ENCODE data around the gene TMEM154. TPM values are rescaled to one million over a fixed set of nuclear protein-coding genes. Genes with fewer than 3 reads are reported as not detected.

Gene TMEM154
- total RNA-seq, 2 experiments from 2014 or later = 12.2 to 17.5 TPM

DNA sequence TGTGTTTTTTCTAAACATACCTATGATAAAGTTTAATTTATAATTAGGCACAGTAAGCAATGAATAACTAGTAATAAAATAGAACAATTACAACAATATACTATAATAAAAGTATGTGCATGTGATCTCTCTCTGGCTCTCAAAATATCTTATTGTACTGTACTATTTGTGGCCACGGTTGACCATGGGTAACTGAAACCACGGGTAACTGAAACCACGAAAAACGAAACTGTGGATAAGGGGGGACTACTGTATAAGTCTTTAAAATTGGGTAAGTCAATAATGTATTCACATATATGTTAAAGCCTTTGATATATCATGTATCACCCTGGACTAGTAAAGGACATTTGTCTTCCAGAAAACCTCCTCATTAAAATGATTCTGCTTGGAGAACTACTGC lies 20.0 kb downstream of the TMEM154 start:
- POLR2A ChIA-PET = no interaction called here
- peaks cover 38% of the 10 kb centered on the region for H3K36me3 Mint-ChIP-seq (ENCODE audit: low read depth)
- CTCF ChIA-PET = interaction anchor here (0.9 kb wide), 1 partner anchor 159 kb away, joined by 3 read pairs; no protein-coding TSS in a partner anchor
- DNase-seq = no peak
- no peak for ATAC-seq
- intact Hi-C loops (cut with micrococcal nuclease) = no loop called here
- TF ChIP-seq, protein P1, sequence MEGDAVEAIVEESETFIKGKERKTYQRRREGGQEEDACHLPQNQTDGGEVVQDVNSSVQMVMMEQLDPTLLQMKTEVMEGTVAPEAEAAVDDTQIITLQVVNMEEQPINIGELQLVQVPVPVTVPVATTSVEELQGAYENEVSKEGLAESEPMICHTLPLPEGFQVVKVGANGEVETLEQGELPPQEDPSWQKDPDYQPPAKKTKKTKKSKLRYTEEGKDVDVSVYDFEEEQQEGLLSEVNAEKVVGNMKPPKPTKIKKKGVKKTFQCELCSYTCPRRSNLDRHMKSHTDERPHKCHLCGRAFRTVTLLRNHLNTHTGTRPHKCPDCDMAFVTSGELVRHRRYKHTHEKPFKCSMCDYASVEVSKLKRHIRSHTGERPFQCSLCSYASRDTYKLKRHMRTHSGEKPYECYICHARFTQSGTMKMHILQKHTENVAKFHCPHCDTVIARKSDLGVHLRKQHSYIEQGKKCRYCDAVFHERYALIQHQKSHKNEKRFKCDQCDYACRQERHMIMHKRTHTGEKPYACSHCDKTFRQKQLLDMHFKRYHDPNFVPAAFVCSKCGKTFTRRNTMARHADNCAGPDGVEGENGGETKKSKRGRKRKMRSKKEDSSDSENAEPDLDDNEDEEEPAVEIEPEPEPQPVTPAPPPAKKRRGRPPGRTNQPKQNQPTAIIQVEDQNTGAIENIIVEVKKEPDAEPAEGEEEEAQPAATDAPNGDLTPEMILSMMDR (IDR thresholded peaks at IDR 0.05) = no peak
- H3K4me3 Mint-ChIP-seq = no peak overlapping the region
- H3K27me3 Mint-ChIP-seq = no peaks in the 10 kb centered on the region
- H3K27ac Mint-ChIP-seq = no peak overlapping the region
- peaks cover 25% of the 10 kb centered on the region for H3K4me1 Mint-ChIP-seq (ENCODE audit: low read depth)
- H3K9me3 Mint-ChIP-seq = peaks cover 27% of the 10 kb centered on the region

DNA sequence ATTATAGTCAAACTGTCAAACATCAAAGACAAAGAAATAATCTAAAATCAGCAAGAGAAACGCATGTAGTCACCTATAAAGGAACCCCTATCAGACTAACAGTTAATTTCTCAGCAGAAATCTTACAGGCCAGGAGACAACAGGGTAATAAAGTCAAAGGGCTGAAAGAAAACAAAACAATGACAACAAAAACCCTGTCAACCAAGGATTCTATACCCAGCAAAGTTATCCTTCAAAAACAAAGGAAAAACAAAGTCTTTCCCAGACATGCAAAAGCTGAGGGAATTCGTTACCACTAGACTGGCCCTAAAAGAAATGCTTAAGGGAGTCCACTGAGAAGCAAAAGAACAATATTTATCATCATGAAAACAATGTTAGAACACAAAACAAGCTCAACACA lies 22.1 kb downstream of the TMEM154 start:
- no peak for ATAC-seq
- no peak for DNase-seq
- no peaks in the 10 kb centered on the region for H3K27me3 Mint-ChIP-seq
- no peak overlapping the region for H3K4me3 Mint-ChIP-seq
- ChIA-PET CTCF (no interaction called here), POLR2A (no interaction called here)
- intact Hi-C loops (cut with micrococcal nuclease) = no loop called here
- TF ChIP-seq, protein P1 (IDR thresholded peaks at IDR 0.05) = no peak
- H3K9me3 Mint-ChIP-seq = peaks cover 27% of the 10 kb centered on the region
- peaks cover 11% of the 10 kb centered on the region for H3K4me1 Mint-ChIP-seq (ENCODE audit: low read depth)
- no peak overlapping the region for H3K27ac Mint-ChIP-seq
- H3K36me3 Mint-ChIP-seq (ENCODE audit: low read depth) = peaks cover 31% of the 10 kb centered on the region

- Mint-ChIP-seq H3K9me3 (peaks cover 27% of the 10 kb centered on the region), H3K27ac (no peak overlapping the region), H3K27me3 (no peaks in the 10 kb centered on the region), H3K36me3 (ENCODE audit: low read depth) (peaks cover 32% of the 10 kb centered on the region), H3K4me1 (ENCODE audit: low read depth) (no peaks in the 10 kb centered on the region), H3K4me3 (no peak overlapping the region)
- TF ChIP-seq, protein P1 (IDR thresholded peaks at IDR 0.05) = no peak
- ATAC-seq (no peak), DNase-seq (no peak)
- ChIA-PET POLR2A (no interaction called here), CTCF (interaction anchor here (0.6 kb wide), 1 partner anchor 154 kb away, joined by 3 read pairs; no protein-coding TSS in a partner anchor)
- intact Hi-C loops (cut with micrococcal nuclease) = no loop called here
These were observed 24.3 kb downstream of the TMEM154 start for GRCh38 chr4:152655272-152656129.

GRCh38 chr4:152652102-152652501 lies 27.7 kb downstream of the TMEM154 start:
- intact Hi-C loops (cut with micrococcal nuclease) = no loop called here
- Mint-ChIP-seq H3K4me3 (no peak overlapping the region), H3K4me1 (ENCODE audit: low read depth) (no peaks in the 10 kb centered on the region), H3K36me3 (ENCODE audit: low read depth) (peaks cover 13% of the 10 kb centered on the region), H3K27me3 (no peaks in the 10 kb centered on the region), H3K9me3 (peaks cover 6% of the 10 kb centered on the region), H3K27ac (no peak overlapping the region)
- ChIA-PET POLR2A (no interaction called here), CTCF (no interaction called here)
- TF ChIP-seq, protein P1 (IDR thresholded peaks at IDR 0.05) = no peak
- ATAC-seq = no peak
- no peak for DNase-seq

GRCh38 chr4:152651473-152652060 lies 28.2 kb downstream of the TMEM154 start:
- ChIA-PET POLR2A (interaction anchor here (1.2 to 1.6 kb wide), 2 partner anchors 9 to 13 kb away, joined by 4 to 5 read pairs; no protein-coding TSS in a partner anchor), CTCF (interaction anchor here (0.7 to 1.8 kb wide), 3 partner anchors 11 to 150 kb away, joined by 3 to 7 read pairs (median 4); no protein-coding TSS in a partner anchor)
- Mint-ChIP-seq H3K27ac (no peak overlapping the region), H3K9me3 (peaks cover 2% of the 10 kb centered on the region), H3K4me3 (no peak overlapping the region), H3K27me3 (no peaks in the 10 kb centered on the region), H3K4me1 (ENCODE audit: low read depth) (no peaks in the 10 kb centered on the region), H3K36me3 (ENCODE audit: low read depth) (peaks cover 8% of the 10 kb centered on the region)
- intact Hi-C loops (cut with micrococcal nuclease) = no loop called here
- no peak for ATAC-seq
- TF ChIP-seq, protein P1 (IDR thresholded peaks at IDR 0.05) = no peak
- no peak for DNase-seq

Data from activated CD8-positive, alpha-beta T cell treated with anti-CD3 and anti-CD28 coated beads for 36 hours (primary cell).